ENCODE results near the gene CLIP2.

- TF ChIP-seq POLR2A (IDR thresholded peaks at IDR 0.05) (no peak), CTCF (IDR thresholded peaks at IDR 0.05) (no peak), POLR2AphosphoS5 (IDR thresholded peaks at IDR 0.05) (no peak), EP300 (IDR thresholded peaks at IDR 0.05) (no peak)
These were observed 19.4 kb upstream of the CLIP2 start for GRCh38 chr7:74269757-74270277.

Data from sigmoid colon (tissue), 4 donors.